K562 (cell line): ENCODE results near the gene RFC2. TPM values are rescaled to one million over a fixed set of nuclear protein-coding genes. Genes with fewer than 3 reads are reported as not detected.

ENCODE experiments used
- ARID2 ChIP-seq: fragments of 450-650 bp; IDR thresholded peaks from 2 replicates; pipeline ENCODE4 v1.6.1; 2017; ENCODE audit warnings: antibody characterized with exemption, mild to moderate bottlenecking
- CREBBP ChIP-seq: IDR thresholded peaks from one replicate; pipeline ENCODE4 v1.6.1; 2012; ENCODE audit warnings: low read depth, mild to moderate bottlenecking, control low read depth, inconsistent platforms, low read length
- ESRRA ChIP-seq: fragments of 450-650 bp; IDR thresholded peaks from 2 replicates; pipeline ENCODE4 v1.6.1; 2014; ENCODE audit warnings: low read depth, mild to moderate bottlenecking, moderate library complexity, borderline replicate concordance
- FOSL1 ChIP-seq: fragments of 200-800 bp; sonication (Bioruptor generic); conservative IDR thresholded peaks from 2 replicates; pipeline ENCODE4 v1.6.1; 2016; ENCODE audit warnings: missing genetic modification characterization, missing compliant biosample characterization
- GTF3C2 ChIP-seq: IDR thresholded peaks from 3 replicates; pipeline ENCODE4 v1.6.1; 2011; ENCODE audit warnings: borderline replicate concordance, mild to moderate bottlenecking, moderate library complexity; ENCODE audit not compliant: insufficient read length; ENCODE audit errors: extremely low read depth
- HNRNPH1 ChIP-seq: fragments of 200-400 bp; formaldehyde crosslinking; optimal IDR thresholded peaks from 2 replicates; pipeline ENCODE3; 2017; ENCODE audit warnings: low read depth, mild to moderate bottlenecking, low read length, moderate library complexity
- KLF6 ChIP-seq: fragments of 250-450 bp; sonication (Bioruptor Pico); IDR thresholded peaks from 2 replicates; pipeline ENCODE4 v1.4.0; 2020; ENCODE audit warnings: mild to moderate bottlenecking, moderate library complexity, borderline replicate concordance
- MCM7 ChIP-seq, 2 experiments: fragments of 450-650 bp; IDR thresholded peaks; 2 replicates each; pipeline ENCODE4 v1.6.1; 2016 to 2018
- NFXL1 ChIP-seq: fragments of 450-650 bp; formaldehyde crosslinking; IDR thresholded peaks from 2 replicates; pipeline ENCODE4 v1.4.0; 2021; ENCODE audit warnings: mild to moderate bottlenecking
- NR4A1 ChIP-seq, 2 experiments: fragments of 250-450 bp in 1 of 2; fragments of 450-650 bp in 1 of 2; sonication (Bioruptor Pico) in 1 of 2; IDR thresholded peaks; 2 replicates each; pipeline versions ENCODE4 v1.4.0 to v1.6.1; 2016 to 2020; ENCODE audit warnings: mild to moderate bottlenecking in 2 of 2, missing compliant biosample characterization in 1 of 2, missing genetic modification characterization in 1 of 2, moderate library complexity in 1 of 2
- POLR2H ChIP-seq: IDR thresholded peaks from 2 replicates; pipeline ENCODE4 v1.6.1; 2016; ENCODE audit warnings: missing genetic modification characterization, low read depth, mild to moderate bottlenecking, control low read depth, missing compliant biosample characterization, moderate library complexity
- RAD51 ChIP-seq: fragments of 450-650 bp; IDR thresholded peaks from 2 replicates; pipeline ENCODE4 v1.7.1; 2016; ENCODE audit warnings: low read depth, mild to moderate bottlenecking, borderline replicate concordance
- RB1 ChIP-seq: fragments of 450-650 bp; IDR thresholded peaks from 2 replicates; pipeline ENCODE4 v1.6.1; 2017; ENCODE audit warnings: low read depth, mild to moderate bottlenecking
- RCOR1 ChIP-seq, 2 experiments: IDR thresholded peaks; 2 replicates each; pipeline ENCODE4 v1.6.1; 2012; ENCODE audit warnings: low read depth in 2 of 2, low read length in 2 of 2, borderline replicate concordance in 1 of 2, improper control_type of control experiment in 1 of 2
- SUPT5H ChIP-seq: fragments of 450-650 bp; IDR thresholded peaks from 2 replicates; pipeline ENCODE4 v1.6.1; 2016
- ZBTB17 ChIP-seq: fragments of 450-650 bp; formaldehyde crosslinking; IDR thresholded peaks from 2 replicates; pipeline ENCODE4 v1.4.0; 2020; ENCODE audit warnings: mild to moderate bottlenecking
- ZFP1 ChIP-seq: fragments of 450-650 bp; formaldehyde crosslinking; IDR thresholded peaks from 2 replicates; pipeline ENCODE4 v1.4.0; 2020; ENCODE audit warnings: mild to moderate bottlenecking, mixed read lengths
- ZNF184 ChIP-seq: sonication (generic); formaldehyde crosslinking; IDR thresholded peaks from 2 replicates; pipeline ENCODE4 v1.5.0; 2020; ENCODE audit warnings: missing genetic modification reagents
- ZNF324 ChIP-seq: fragments of 250-450 bp; sonication (Bioruptor Pico); IDR thresholded peaks from 2 replicates; pipeline ENCODE4 v1.4.0; 2020; ENCODE audit warnings: mild to moderate bottlenecking
- ZNF384 ChIP-seq: IDR thresholded peaks from 2 replicates; pipeline ENCODE4 v1.6.1; 2012; ENCODE audit warnings: low read depth, low read length, improper control_type of control experiment
- ZNF583 ChIP-seq: fragments of 250-450 bp; sonication (Bioruptor Pico); IDR thresholded peaks from 2 replicates; pipeline ENCODE4 v1.4.0; 2020
- ZNF586 ChIP-seq: fragments of 450-650 bp; formaldehyde crosslinking; conservative IDR thresholded peaks from 2 replicates; pipeline ENCODE4 v1.4.0; 2020; ENCODE audit warnings: mild to moderate bottlenecking, moderate library complexity
- ZNF644 ChIP-seq: fragments of 200-800 bp; sonication (Bioruptor generic); IDR thresholded peaks from 2 replicates; pipeline ENCODE4 v1.6.1; 2016; ENCODE audit warnings: low read depth, missing genetic modification characterization, missing compliant biosample characterization
- polyA plus RNA-seq, 8 experiments: library from polyadenylated mRNA; depleted of rRNA in 4 of 8; stranded (reverse) in 5 of 8; unstranded in 3 of 8; fragments of >200 nt; fragmentation: Nextera tagmentation in 2 of 8; fragmentation: Illumina TruSeq in 1 of 8; extraction: Ambion mirVana in 2 of 8; extraction: Trizol in 1 of 8; gene quantifications; 2 replicates each; pipeline versions ENCODE4 v1.2.1 to v1.2.3, GENCODE V29; 2011 to 2014; ENCODE audit warnings: inconsistent platforms in 1 of 8, missing spikeins in 1 of 8
- total RNA-seq, 7 experiments: library from RNA; depleted of rRNA in 6 of 7; stranded (reverse); fragments of >200 nt in 6 of 7; fragmentation: Illumina TruSeq in 2 of 7; extraction: Trizol in 2 of 7; gene quantifications; 2 replicates each; pipeline versions ENCODE4 v1.2.1 to v1.2.3, GENCODE V29; 2011 to 2021; ENCODE audit warnings: low replicate concordance in 1 of 7
- TF ChIP-seq, protein P1 (sequence below): sonication (generic); formaldehyde crosslinking; IDR thresholded peaks from 2 replicates; pipeline ENCODE4 v1.8.0; 2022; ENCODE audit warnings: mild to moderate bottlenecking, missing genetic modification reagents

Gene RFC2
- total and polyA plus RNA-seq, 9 of the 15 experiments (the other 6 are each of a cell fraction or from before 2014, with no cell fraction given) = 32.5 to 161 (median 102) TPM

GRCh38 chr7:74206589-74207120 lies 47.5 kb downstream of the RFC2 start (continued):
- TF ChIP-seq, protein P1, sequence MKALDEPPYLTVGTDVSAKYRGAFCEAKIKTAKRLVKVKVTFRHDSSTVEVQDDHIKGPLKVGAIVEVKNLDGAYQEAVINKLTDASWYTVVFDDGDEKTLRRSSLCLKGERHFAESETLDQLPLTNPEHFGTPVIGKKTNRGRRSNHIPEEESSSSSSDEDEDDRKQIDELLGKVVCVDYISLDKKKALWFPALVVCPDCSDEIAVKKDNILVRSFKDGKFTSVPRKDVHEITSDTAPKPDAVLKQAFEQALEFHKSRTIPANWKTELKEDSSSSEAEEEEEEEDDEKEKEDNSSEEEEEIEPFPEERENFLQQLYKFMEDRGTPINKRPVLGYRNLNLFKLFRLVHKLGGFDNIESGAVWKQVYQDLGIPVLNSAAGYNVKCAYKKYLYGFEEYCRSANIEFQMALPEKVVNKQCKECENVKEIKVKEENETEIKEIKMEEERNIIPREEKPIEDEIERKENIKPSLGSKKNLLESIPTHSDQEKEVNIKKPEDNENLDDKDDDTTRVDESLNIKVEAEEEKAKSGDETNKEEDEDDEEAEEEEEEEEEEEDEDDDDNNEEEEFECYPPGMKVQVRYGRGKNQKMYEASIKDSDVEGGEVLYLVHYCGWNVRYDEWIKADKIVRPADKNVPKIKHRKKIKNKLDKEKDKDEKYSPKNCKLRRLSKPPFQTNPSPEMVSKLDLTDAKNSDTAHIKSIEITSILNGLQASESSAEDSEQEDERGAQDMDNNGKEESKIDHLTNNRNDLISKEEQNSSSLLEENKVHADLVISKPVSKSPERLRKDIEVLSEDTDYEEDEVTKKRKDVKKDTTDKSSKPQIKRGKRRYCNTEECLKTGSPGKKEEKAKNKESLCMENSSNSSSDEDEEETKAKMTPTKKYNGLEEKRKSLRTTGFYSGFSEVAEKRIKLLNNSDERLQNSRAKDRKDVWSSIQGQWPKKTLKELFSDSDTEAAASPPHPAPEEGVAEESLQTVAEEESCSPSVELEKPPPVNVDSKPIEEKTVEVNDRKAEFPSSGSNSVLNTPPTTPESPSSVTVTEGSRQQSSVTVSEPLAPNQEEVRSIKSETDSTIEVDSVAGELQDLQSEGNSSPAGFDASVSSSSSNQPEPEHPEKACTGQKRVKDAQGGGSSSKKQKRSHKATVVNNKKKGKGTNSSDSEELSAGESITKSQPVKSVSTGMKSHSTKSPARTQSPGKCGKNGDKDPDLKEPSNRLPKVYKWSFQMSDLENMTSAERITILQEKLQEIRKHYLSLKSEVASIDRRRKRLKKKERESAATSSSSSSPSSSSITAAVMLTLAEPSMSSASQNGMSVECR = no peak
- no peak for TF ChIP-seq CREBBP
- no peak for TF ChIP-seq GTF3C2
- no peak for TF ChIP-seq RAD51
- TF ChIP-seq ZNF384 = 0 out of 2 replicates have a peak, but pooled peaks have one; percentile 51
- TF ChIP-seq KLF6 (CRISPR knock-in tag) = no peak
- no peak for TF ChIP-seq SUPT5H
- TF ChIP-seq MCM7 (IDR thresholded peaks at IDR 0.05) = no peak
- TF ChIP-seq ZNF644 (tag) = no peak
- TF ChIP-seq ZNF184 (CRISPR knock-in tag) = no peak
- TF ChIP-seq ZNF583 (CRISPR knock-in tag) = no peak
- TF ChIP-seq HNRNPH1 = no peak
- no peak for TF ChIP-seq POLR2H
- TF ChIP-seq ZBTB17 = peak; percentile 16; the same call in 1 of the 2 replicates
- peak in 1 of 2 experiments; percentile 31; a peak in 1 of 4 replicates for TF ChIP-seq RCOR1 (IDR thresholded peaks at IDR 0.05; ENCODE audit: borderline replicate concordance in 1 of 2, low read depth in 2 of 2, low read length in 2 of 2)
- TF ChIP-seq NR4A1 (CRISPR knock-in tag; IDR thresholded peaks at IDR 0.05) = no peak
- peak; percentile 35; the same call in 1 of the 2 replicates for TF ChIP-seq NR4A1 (tag; IDR thresholded peaks at IDR 0.05)
- TF ChIP-seq RB1 = peak; percentile 87; the same call in 1 of the 2 replicates
- no peak for TF ChIP-seq ZFP1 (CRISPR knock-in tag)
- no peak for TF ChIP-seq ZNF324 (CRISPR knock-in tag)
- TF ChIP-seq ZNF586 (CRISPR knock-in tag) = no peak
- peak; percentile 90 for TF ChIP-seq ARID2
- TF ChIP-seq NFXL1 (CRISPR knock-in tag) = no peak
- no peak for TF ChIP-seq FOSL1 (tag)
- peak; percentile 25; the same call in 1 of the 2 replicates for TF ChIP-seq ESRRA
